ENCODE results near the gene FAM20B.

DNA sequence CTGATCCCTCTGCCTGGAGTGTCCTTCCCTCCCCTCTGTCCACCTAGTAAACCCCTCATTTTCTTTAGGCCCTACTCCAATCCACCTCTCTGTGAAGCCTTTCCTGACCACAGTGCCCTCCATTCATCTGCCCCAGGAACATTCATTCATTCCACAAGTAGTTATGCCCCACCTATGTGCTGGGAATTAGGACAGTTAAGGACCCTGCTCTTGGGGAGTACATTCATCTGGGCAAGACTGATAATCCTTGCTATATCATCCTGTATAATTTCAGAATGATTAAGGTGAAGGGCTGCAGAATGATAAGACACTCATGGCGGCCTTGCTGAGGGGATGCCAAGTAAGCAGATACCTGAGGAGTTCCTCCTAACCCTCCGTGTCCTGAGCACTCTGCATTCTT lies 10.3 kb upstream of the FAM20B start:
- TF ChIP-seq, protein P1, sequence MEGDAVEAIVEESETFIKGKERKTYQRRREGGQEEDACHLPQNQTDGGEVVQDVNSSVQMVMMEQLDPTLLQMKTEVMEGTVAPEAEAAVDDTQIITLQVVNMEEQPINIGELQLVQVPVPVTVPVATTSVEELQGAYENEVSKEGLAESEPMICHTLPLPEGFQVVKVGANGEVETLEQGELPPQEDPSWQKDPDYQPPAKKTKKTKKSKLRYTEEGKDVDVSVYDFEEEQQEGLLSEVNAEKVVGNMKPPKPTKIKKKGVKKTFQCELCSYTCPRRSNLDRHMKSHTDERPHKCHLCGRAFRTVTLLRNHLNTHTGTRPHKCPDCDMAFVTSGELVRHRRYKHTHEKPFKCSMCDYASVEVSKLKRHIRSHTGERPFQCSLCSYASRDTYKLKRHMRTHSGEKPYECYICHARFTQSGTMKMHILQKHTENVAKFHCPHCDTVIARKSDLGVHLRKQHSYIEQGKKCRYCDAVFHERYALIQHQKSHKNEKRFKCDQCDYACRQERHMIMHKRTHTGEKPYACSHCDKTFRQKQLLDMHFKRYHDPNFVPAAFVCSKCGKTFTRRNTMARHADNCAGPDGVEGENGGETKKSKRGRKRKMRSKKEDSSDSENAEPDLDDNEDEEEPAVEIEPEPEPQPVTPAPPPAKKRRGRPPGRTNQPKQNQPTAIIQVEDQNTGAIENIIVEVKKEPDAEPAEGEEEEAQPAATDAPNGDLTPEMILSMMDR (IDR thresholded peaks at IDR 0.05) = no peak
- no peak for TF ChIP-seq ZFX (IDR thresholded peaks at IDR 0.05; ENCODE audit: borderline replicate concordance)
